ENCODE data around the gene HAGH.
A peak's percentile ranks its signal among the peaks of the same experiment; 100 is the strongest.

HAGH gene

DNA sequence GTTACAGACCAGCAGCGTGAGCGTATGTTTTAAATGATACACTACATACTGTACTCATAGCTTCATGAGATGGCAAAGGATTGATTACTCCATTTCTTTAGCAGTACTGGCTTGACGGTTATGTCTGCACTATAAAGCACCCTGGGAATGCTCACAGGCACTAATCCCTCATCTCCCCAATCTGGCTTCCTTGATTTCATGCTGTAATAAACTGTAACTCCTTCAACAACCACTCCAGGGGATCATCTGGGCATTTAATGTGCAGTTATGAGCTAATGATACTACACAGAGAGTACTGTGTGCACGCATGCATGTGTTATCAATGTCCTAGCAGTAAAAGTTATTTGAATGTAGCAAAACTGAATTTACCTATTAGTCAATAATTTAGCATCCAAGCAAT is 25.2 kb upstream of the HAGH start:
- H3K9me3 Mint-ChIP-seq, result no peaks in the 10 kb centered on the region
- ATAC-seq (ENCODE audit: low read depth), result no peak
- peaks cover 10% of the 10 kb centered on the region for H3K27me3 Mint-ChIP-seq
- no peak overlapping the region for H3K4me3 Mint-ChIP-seq
- no peak for DNase-seq (ENCODE audit: low spot score in 2 of 2)
- no peak overlapping the region for H3K27ac Mint-ChIP-seq
- H3K36me3 Mint-ChIP-seq, result no peaks in the 10 kb centered on the region
- H3K4me1 Mint-ChIP-seq, result no peaks in the 10 kb centered on the region

DNA sequence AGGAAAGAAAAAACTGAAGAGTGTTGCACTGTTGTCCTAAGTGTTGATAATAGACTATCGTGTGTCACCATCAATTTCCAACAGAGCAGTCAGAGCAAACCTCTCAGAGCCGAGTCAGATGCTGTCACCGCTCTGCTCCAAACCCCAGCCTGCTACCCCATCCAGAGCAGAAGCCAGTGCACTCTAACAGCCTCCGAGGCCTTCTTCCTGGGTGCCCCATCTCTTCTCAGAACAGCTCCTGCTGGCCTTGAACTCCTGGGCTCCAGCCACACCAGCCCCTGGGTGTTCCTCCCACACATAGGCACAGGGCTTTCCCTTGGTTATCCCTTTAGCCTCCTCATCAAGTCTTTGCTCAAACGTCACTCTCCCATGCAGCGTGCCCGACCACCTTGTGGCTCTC is 24.4 kb upstream of the HAGH start:
- H3K36me3 Mint-ChIP-seq, result no peaks in the 10 kb centered on the region
- H3K27me3 Mint-ChIP-seq, result peaks cover 10% of the 10 kb centered on the region
- no peak overlapping the region for H3K4me3 Mint-ChIP-seq
- no peaks in the 10 kb centered on the region for H3K4me1 Mint-ChIP-seq
- ATAC-seq (ENCODE audit: low read depth) (no peak), DNase-seq (ENCODE audit: low spot score in 2 of 2) (no peak)
- no peak overlapping the region for H3K27ac Mint-ChIP-seq
- H3K9me3 Mint-ChIP-seq, result no peaks in the 10 kb centered on the region

DNA sequence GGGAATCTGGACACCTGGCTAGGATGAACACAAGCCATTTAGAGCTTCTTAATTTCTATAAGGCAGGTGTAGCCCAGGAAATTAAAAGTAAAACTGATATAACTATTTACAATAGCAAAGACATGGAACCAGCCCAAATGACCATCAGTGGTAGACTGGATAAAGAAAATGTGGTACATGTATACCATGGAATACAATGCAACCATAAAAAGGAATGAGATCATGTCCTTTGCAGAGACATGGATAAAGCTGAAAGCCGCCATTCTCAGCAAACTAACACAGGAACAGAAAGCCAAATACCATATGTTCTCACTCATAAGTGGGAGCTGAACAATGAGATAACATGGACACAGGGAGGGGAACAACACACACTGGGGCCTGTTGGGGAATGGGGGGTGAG is 19.8 kb upstream of the HAGH start:
- Mint-ChIP-seq H3K27ac (no peak overlapping the region), H3K4me3 (no peak overlapping the region), H3K36me3 (no peaks in the 10 kb centered on the region), H3K4me1 (no peaks in the 10 kb centered on the region), H3K9me3 (no peaks in the 10 kb centered on the region), H3K27me3 (peaks cover 8% of the 10 kb centered on the region)
- DNase-seq (ENCODE audit: low spot score in 2 of 2) (no peak), ATAC-seq (ENCODE audit: low read depth) (no peak)

GRCh38 chr16:1845985-1846384 is 19.4 kb upstream of the HAGH start:
- no peaks in the 10 kb centered on the region for H3K36me3 Mint-ChIP-seq
- no peak for ATAC-seq (ENCODE audit: low read depth)
- H3K27me3 Mint-ChIP-seq, result peaks cover 4% of the 10 kb centered on the region
- no peaks in the 10 kb centered on the region for H3K4me1 Mint-ChIP-seq
- H3K4me3 Mint-ChIP-seq, result no peak overlapping the region
- DNase-seq (ENCODE audit: low spot score in 2 of 2), result no peak
- no peaks in the 10 kb centered on the region for H3K9me3 Mint-ChIP-seq
- H3K27ac Mint-ChIP-seq, result no peak overlapping the region

DNA sequence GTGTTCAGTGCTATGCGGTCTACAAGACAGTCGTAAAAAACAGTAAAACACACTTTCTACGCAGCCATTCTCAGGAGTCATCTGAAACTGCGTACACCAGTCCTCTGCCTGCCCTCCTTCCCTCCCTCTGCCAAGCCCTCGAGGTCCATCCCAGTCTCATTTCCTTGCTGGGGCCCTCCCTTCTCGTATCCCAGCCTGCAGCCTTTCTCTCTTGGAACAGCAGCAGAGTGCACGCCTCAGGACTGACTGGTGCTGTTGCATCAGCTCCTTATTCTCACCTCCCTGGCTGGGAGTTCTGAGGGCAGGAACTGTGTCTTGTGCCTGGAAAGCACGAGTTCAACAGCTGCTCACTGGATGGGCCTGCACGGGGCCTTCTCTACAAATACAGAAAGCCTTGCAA is 12.9 kb upstream of the HAGH start:
- Mint-ChIP-seq H3K4me1 (no peaks in the 10 kb centered on the region), H3K27ac (no peak overlapping the region), H3K36me3 (no peaks in the 10 kb centered on the region), H3K27me3 (no peaks in the 10 kb centered on the region), H3K4me3 (no peak overlapping the region), H3K9me3 (no peaks in the 10 kb centered on the region)
- DNase-seq (ENCODE audit: low spot score in 2 of 2) (no peak), ATAC-seq (ENCODE audit: low read depth) (no peak)

GRCh38 chr16:1834096-1834495 is 7.5 kb upstream of the HAGH start:
- Mint-ChIP-seq H3K27me3 (no peaks in the 10 kb centered on the region), H3K4me1 (peaks cover 8% of the 10 kb centered on the region), H3K36me3 (no peaks in the 10 kb centered on the region), H3K9me3 (no peaks in the 10 kb centered on the region), H3K4me3 (no peak overlapping the region), H3K27ac (no peak overlapping the region)
- ATAC-seq (ENCODE audit: low read depth), result no peak
- DNase-seq (ENCODE audit: low spot score in 2 of 2), result no peak

DNA sequence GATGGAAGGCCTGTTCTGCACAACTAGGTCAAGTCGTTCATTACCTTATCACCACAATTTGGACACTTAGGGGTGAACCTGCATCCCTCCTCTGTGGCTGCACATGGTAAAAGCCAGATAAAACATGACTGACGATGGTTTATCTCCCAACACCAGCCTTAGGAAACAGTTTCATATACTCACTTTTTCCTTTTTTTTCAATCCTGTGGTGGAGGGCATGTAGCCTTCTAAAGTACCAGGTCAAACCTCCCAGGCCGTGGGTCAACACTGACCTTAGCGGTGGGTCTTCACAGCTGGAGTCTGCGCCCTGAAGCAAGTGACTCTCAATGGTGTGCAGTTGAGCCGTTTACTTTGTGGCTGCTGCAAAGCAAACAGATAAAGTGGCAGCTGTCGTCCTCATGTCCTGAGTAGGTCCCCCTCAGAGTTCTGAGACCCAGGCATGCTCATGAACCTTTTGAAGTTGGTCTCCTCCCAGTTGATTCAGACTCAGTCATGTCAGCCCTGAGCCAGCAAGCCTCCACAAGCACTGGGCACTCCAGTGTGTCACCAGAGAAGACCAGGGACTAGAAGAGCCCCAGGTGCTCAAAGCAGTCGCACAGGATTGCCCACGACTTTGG is 6.3 kb upstream of the HAGH start:
- peaks cover 11% of the 10 kb centered on the region for H3K4me1 Mint-ChIP-seq
- no peaks in the 10 kb centered on the region for H3K27me3 Mint-ChIP-seq
- no peak overlapping the region for H3K27ac Mint-ChIP-seq
- no peaks in the 10 kb centered on the region for H3K36me3 Mint-ChIP-seq
- no peak for ATAC-seq (ENCODE audit: low read depth)
- no peaks in the 10 kb centered on the region for H3K9me3 Mint-ChIP-seq
- no peak for DNase-seq (ENCODE audit: low spot score in 2 of 2)
- H3K4me3 Mint-ChIP-seq, result no peak overlapping the region

DNA sequence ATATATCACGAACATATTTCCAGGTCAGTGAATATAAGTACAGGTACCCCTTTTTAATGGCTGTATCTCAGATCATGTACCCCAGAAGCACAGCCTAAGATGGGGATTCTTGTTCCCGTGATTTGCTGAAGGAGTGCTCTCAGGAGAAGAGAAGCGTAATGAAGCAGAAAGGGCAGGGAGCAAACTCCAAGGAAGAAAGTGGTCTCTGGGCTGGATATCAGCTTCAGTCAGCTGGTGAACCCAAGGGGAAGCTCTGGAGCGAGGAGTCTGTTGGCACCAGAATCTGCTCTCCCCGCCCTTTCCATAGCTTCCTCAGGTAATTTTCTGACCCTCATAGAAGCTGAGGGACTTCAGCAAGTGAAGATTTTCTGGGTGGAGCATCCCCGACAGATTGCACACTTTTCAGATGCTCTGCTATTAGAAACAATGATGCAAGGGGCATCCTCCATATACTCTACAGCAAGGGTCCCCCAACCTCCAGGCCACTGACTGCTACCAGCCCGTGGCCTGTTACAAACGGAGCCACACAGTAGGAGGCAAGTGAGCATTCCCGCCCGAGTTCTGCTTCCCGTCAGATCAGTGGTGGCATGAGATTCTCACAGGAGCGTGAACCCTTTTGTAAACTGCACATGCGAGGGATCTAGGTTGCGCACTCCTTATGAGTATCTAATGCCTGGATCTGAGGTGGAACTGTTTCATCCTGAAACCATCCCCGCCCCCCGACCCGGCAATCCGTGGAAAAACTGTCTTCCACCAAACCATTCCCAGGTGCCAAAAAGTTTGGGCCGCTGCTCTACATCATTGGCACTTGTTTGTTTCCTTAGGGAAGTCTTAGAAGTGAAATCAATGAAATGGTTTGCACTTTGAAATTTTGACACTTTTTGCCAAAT is 4.8 kb upstream of the HAGH start:
- Mint-ChIP-seq H3K27ac (no peak overlapping the region), H3K27me3 (no peaks in the 10 kb centered on the region), H3K4me3 (no peak overlapping the region), H3K9me3 (no peaks in the 10 kb centered on the region), H3K36me3 (no peaks in the 10 kb centered on the region), H3K4me1 (peaks cover 18% of the 10 kb centered on the region)
- ATAC-seq (ENCODE audit: low read depth) (no peak), DNase-seq (ENCODE audit: low spot score in 2 of 2) (no peak)

DNA sequence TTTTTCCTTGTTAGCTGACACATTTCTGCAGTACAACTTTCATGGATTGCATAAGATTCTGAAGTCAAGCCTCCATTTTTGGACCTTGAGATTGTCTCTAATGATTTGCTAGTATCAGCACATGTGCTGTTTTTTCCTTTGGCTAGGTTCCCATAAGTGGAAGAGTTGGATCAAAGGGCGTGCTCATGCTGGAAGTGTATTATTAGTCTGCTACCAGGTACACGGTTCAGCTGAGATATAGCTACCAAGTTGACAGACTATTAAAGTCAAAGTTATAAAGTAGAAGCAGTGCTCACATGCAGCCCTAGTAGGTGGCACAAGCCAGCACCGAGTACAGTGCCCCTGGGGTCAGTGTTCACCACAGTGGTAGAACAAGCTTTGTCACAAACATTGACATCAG is 3.6 kb upstream of the HAGH start:
- DNase-seq (ENCODE audit: low spot score in 2 of 2), result no peak
- no peak for ATAC-seq (ENCODE audit: low read depth)
- peaks cover 18% of the 10 kb centered on the region for H3K4me1 Mint-ChIP-seq
- H3K27ac Mint-ChIP-seq, result no peak overlapping the region
- no peaks in the 10 kb centered on the region for H3K36me3 Mint-ChIP-seq
- H3K9me3 Mint-ChIP-seq, result no peaks in the 10 kb centered on the region
- no peaks in the 10 kb centered on the region for H3K27me3 Mint-ChIP-seq
- no peak overlapping the region for H3K4me3 Mint-ChIP-seq

- Mint-ChIP-seq H3K27me3 (no peaks in the 10 kb centered on the region), H3K4me1 (peaks cover 19% of the 10 kb centered on the region), H3K36me3 (no peaks in the 10 kb centered on the region), H3K27ac (no peak overlapping the region), H3K4me3 (no peak overlapping the region), H3K9me3 (no peaks in the 10 kb centered on the region)
- ATAC-seq (ENCODE audit: low read depth) (no peak), DNase-seq (ENCODE audit: low spot score in 2 of 2) (no peak)
Measured at GRCh38 chr16:1828645-1829410, 2.2 kb upstream of the HAGH start.

- peak; percentile 73 for ATAC-seq (ENCODE audit: low read depth)
- Mint-ChIP-seq H3K27ac (peak overlapping the region; percentile 90), H3K4me3 (peak overlapping the region; percentile 72), H3K9me3 (no peaks in the 10 kb centered on the region), H3K4me1 (peaks cover 21% of the 10 kb centered on the region), H3K27me3 (no peaks in the 10 kb centered on the region), H3K36me3 (no peaks in the 10 kb centered on the region)
- peak; percentile 34 to 63 for DNase-seq (ENCODE audit: low spot score in 2 of 2)
Measured at GRCh38 chr16:1825864-1826690, 548 bp downstream of the HAGH start.

DNA sequence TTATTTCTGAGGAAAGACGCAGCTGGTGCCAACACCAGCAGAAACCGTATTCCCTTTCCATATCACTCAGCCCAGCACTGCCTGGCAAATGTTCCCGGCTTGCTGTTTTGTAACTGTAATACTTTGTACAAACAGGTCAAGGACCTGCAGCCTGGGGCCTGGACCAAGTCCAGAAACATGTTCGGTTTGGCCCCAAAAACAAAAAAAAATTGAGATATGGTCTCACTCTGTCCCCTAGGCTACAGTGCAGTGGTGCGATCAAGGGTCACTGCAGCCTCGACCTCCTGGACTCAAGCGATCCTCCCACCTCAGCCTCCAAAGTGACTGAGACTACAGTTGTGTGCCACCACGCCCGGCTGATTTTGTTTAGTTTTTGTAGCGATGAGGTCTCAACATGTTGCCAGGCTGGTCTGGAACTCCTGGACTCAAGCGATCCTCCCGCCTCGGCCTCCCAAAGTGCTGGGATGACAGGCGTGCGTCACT is 1.2 kb downstream of the HAGH start:
- no peak for DNase-seq (ENCODE audit: low spot score in 2 of 2)
- Mint-ChIP-seq H3K4me1 (peaks cover 18% of the 10 kb centered on the region), H3K27me3 (no peaks in the 10 kb centered on the region), H3K36me3 (no peaks in the 10 kb centered on the region), H3K9me3 (no peaks in the 10 kb centered on the region), H3K4me3 (peak overlapping the region; percentile 72), H3K27ac (no peak overlapping the region)
- no peak for ATAC-seq (ENCODE audit: low read depth)

DNA sequence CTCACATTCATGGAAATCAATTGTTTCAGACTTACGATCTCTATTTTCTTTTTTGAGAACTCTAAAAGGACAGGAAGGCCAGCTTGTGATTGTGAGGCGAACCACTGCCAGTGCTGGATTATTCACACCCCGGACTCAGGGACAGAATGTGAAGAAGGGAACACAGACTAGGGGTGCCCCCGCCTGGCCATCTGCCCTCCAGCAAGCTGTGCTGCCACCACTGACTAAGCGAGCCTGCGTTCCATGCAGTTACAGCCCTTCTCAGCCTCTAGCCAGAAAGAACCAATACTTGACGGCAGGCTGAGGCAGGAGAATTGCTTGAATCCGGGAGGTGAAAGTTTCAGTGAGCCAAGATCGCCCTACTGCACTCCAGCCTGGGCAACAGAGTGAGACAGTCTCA is 2.8 kb downstream of the HAGH start:
- no peaks in the 10 kb centered on the region for H3K27me3 Mint-ChIP-seq
- DNase-seq (ENCODE audit: low spot score in 2 of 2), result no peak
- H3K36me3 Mint-ChIP-seq, result no peaks in the 10 kb centered on the region
- no peak overlapping the region for H3K27ac Mint-ChIP-seq
- H3K4me3 Mint-ChIP-seq, result no peak overlapping the region
- peaks cover 11% of the 10 kb centered on the region for H3K4me1 Mint-ChIP-seq
- no peak for ATAC-seq (ENCODE audit: low read depth)
- H3K9me3 Mint-ChIP-seq, result no peaks in the 10 kb centered on the region

Measured in memory B cell (primary cell).